Pulmonary artery endothelial cell (primary cell): Measurements from ENCODE around the gene GSTT2. TPM values are rescaled to one million over a fixed set of nuclear protein-coding genes. Genes with fewer than 3 reads are reported as not detected.
A peak's percentile ranks its signal among the peaks of the same experiment; 100 is the strongest.
"Not testable (repeated sequence)": the region's sequence is repeated elsewhere in the genome, so short reads cannot be mapped to it uniquely, and the experiment has no call there.

Experiments
- DNase-seq: peaks from one replicate; pipeline ENCODE4 v3.0.0-alpha.2; 2011; ENCODE audit warnings: low read depth, low spot score
- total RNA-seq: library from RNA; depleted of rRNA; stranded (reverse); fragments of >200 nt; gene quantifications from 2 replicates; pipeline ENCODE4 v1.2.3, GENCODE V29; 2014

The GSTT2 gene
- 0.35 and 1.5 TPM in 2 replicates for total RNA-seq

- DNase-seq: not testable (repeated sequence)
These were observed at the start of gene GSTT2 for GRCh38 chr22:23979557-23980240. Gene GSTT2, plus strand, starts transcription at chr22:23980134.

DNA sequence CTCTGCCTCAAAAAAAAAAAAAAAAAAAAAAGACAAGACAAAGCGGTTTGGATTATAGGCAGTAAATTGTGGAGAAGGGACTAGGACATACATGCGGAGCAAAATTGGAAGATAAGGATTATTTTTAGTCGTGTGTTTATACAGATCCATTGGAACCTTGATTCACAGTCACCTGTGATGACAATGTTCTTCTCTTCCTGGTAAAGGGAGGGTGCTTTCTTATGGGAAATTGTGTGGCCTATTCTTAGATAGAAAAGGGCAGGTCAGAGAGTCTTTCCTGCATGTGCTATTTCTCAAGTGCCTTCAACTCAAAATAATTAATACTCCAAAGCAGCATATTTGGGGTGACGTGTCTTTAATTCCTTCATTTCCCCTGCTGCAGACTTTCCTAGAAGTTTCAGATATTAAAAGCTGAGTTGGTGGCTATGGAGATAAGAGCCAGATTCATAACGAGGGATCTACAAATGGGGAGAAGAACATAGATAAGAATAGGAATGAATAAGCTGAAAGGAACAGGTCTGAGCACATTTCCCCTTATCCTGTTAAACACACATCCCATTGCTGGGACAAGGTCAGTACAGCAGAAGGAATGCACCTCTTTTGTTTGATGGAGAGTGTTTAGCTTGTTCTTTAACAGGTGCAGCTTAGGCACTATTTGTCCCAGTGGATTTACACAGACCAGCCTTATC lies 41.5 kb upstream of the GSTT2 start:
- peak; percentile 33 for DNase-seq

DNA sequence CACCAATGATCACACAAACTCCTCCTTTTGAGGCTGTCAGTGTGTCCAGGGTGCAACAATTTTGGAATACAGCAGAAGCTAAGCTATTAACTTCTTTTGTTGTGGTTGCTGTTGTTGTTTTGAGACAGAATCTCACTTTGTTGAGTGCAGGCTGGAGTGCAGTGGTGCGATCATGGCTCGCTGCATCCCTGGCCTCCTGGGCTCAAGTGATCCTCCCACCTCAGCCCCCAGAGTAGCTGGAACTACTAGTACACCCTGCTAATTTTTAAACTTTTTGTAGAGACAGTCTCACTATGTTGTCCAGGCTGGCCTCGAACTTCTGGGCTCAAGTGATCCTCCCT lies 40.9 kb upstream of the GSTT2 start:
- no peak for DNase-seq

GRCh38 chr22:23940166-23940565 lies 39.8 kb upstream of the GSTT2 start:
- DNase-seq: not testable (repeated sequence)

- DNase-seq: not testable (repeated sequence)
These were observed 32.5 kb upstream of the GSTT2 start for GRCh38 chr22:23947391-23947790.

- DNase-seq: not testable (repeated sequence)
These were observed 30.2 kb upstream of the GSTT2 start for GRCh38 chr22:23949764-23950163.

- not testable (repeated sequence) for DNase-seq
These were observed 28.6 kb upstream of the GSTT2 start for GRCh38 chr22:23951383-23951782.

GRCh38 chr22:23952794-23953405 lies 27.0 kb upstream of the GSTT2 start:
- not testable (repeated sequence) for DNase-seq

DNA sequence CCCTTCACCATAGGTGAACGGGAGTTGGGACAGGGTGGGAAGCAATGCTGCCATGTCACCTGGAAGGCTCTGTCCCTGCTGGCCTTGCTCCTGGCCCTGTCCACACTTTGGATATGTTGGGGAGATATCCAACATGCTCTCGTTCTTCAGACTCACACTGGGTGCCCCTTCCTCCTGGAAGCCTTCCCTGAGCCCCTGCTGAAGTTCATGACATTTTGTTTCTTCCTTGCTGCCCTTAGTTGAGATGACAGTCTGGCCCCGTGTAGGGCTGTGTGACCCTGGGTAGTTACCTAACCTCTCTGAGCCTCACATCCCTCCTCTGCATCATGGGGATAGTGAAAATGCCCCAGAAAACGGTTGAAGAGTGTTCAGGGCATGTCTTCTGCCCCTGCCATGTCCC lies 26.4 kb upstream of the GSTT2 start:
- not testable (repeated sequence) for DNase-seq

GRCh38 chr22:23954193-23954990 lies 25.5 kb upstream of the GSTT2 start:
- not testable (repeated sequence) for DNase-seq

DNA sequence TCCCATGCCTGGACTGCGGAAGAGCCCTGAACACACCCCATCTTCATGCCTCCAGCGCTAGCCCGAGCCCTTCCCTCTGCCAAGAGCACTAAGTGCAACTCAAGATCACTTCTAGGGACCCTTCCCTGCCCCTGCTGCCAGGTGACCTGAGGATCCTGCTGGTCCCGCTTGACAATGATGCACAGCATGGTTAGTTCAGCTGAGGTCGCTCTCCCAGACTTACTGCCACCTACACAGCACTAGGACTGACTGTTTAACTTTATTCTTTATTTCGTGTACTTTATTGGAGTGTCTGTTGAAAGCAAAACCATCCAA lies 25.0 kb upstream of the GSTT2 start:
- not testable (repeated sequence) for DNase-seq

DNA sequence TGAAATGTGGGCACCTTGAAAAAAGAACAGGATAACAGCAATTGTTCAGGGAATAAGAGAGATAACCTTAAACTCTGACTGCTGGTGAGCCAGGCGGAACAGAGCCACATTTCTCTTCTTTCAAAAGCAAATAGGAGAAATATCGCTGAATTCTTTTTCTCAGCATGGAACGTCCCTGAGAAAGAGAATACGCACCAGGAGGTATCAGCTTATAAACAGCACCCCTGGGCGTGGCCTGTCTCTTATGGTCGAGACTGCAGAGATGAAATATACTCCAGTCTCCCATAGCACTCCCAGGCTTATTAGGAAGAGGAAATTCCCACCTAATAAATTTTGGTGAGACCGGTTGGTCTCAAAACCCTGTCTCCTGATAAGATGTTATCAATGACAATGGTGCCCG lies 24.0 kb upstream of the GSTT2 start:
- not testable (repeated sequence) for DNase-seq

GRCh38 chr22:23956301-23956900 lies 23.5 kb upstream of the GSTT2 start:
- not testable (repeated sequence) for DNase-seq

- DNase-seq: not testable (repeated sequence)
These were observed 18.7 kb upstream of the GSTT2 start, which contains the start of gene GSTT2B for GRCh38 chr22:23961084-23961771. Gene GSTT2B, minus strand, starts transcription at chr22:23961195. Its CDS starts 64 bp downstream, at chr22:23961131.

DNA sequence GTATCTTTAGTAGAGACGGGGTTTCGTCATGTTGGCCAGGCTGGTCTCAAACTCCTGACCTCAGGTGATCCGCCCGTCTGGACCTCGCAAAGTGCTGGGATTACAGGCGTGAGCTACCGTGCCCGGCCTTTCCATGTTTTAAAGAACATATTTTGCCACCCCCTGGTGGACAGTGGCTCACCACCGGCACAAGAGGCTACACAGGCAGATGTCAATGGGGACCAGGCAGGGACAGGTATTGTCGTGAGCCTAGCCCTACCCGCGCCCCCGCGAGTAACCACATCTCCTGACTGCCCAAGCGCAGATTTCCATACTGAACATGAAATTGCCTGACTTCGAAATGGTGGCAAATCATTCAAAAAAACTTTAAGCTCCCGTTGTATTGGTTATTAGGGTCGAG lies 13.8 kb upstream of the GSTT2 start:
- DNase-seq: not testable (repeated sequence)

GRCh38 chr22:23966568-23966967 lies 13.4 kb upstream of the GSTT2 start, which contains the start of gene DDTL:
Gene DDTL, plus strand, starts transcription at chr22:23966888. Its CDS starts 27 bp downstream, at chr22:23966915.
- not testable (repeated sequence) for DNase-seq

DNA sequence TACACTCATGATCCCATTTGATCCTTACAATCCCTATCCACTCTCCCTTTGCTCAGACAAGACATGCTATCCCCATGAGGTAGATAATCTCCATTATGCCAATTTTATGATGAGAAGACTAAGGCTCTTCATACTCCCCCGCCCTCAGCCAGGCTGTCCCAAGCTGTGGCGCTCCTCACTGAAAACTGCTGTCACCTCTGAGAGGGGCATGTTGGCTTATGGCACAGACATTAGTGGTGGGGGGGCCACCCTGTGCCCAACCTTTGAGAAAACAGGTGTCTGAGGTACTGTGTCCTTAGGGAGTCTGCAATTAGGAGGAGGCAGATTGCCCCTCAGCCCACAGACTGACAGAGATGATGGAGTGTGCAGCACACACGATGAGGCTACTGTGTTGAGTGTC lies 10.9 kb upstream of the GSTT2 start:
- DNase-seq: no peak

DNA sequence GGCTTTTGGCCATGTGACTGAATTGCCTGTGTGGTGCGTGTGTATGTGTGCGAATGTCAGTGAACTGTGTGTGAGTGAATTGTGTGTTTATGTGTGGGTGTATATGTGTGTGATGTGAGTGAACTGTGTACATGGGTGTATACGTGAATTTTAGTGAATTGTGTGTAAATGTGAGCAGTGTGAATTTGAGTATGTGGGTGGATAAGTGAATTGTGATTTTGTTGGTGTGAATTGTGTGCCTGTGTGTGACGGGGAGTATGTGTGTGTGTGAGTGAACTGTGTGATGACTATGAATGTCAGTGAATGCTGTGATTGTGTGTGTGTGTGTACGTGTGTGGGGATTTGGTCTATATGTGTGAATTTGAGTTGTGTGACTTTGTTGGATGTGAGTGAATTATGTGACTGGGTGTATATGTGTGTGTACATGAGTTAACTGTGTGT lies 9.7 kb upstream of the GSTT2 start:
- DNase-seq: no peak

- DNase-seq: no peak
These were observed 9.0 kb upstream of the GSTT2 start for GRCh38 chr22:23970816-23971486.

DNA sequence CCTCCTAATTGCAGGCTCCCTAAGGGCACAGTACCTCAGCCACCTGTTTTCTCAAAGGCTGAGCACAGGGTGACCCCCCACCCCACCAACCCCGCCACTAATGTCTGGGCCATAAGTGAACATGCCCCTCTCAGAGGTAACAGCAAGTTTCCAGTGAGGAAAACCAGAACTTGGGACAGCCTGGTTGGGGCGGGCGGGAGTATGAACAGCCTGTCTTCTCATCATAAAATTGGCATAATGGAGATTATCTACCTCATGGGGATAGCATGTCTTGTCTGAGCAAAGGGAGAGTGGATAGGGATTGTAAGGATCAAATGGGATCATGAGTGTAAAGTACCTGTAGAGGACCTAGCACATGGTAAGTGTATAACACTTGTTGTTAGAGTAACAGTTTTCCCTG lies 8.0 kb upstream of the GSTT2 start:
- DNase-seq: not testable (repeated sequence)
